ENCODE measurements around the gene FBXO42. TPM values are rescaled to one million over a fixed set of nuclear protein-coding genes. Genes with fewer than 3 reads are reported as not detected.

Gene FBXO42
- total RNA-seq, 1 donor: 18.6 TPM

DNA sequence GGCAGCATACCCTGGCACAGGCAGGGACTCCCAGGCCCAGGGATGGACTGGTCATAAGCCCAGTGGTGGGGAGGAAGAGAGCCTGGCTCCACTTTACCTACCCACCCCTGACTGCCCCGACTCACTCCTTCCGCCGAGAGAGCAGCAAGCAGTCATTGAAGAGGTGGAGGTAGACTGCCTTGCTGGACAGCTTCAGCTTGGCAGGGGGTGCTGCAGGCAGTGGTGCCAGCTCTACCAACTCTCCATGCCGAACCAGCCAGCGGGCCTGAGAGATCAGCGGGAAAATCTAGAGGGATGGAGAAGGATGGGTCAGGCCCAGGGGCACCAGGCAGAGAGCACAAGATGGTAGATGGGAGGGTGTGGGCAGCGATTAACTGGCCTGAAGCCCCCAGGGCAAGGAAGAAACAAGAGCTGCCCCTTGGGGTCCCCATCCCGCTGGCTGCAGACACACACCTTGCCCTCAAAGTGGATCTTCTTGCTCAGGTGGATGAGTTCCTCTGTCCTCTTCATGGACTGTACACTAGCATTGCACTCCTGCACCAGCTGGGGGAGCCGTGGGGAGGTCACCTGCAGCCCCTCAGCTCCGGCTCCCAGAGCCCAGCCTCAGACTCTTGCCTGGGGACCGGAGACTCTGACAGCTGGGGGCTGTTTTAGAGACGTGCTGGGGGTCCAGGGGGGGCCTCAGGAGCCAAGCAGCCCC, 147.5 kb downstream of the FBXO42 start:
- no peak overlapping the region for H3K4me3 ChIP-seq (ENCODE audit: low read depth, low read length)
- no peak for DNase-seq (ENCODE audit: low read depth)
- TF ChIP-seq CTCF (IDR thresholded peaks at IDR 0.05; ENCODE audit: insufficient read depth, low read length): peak; percentile 36

DNA sequence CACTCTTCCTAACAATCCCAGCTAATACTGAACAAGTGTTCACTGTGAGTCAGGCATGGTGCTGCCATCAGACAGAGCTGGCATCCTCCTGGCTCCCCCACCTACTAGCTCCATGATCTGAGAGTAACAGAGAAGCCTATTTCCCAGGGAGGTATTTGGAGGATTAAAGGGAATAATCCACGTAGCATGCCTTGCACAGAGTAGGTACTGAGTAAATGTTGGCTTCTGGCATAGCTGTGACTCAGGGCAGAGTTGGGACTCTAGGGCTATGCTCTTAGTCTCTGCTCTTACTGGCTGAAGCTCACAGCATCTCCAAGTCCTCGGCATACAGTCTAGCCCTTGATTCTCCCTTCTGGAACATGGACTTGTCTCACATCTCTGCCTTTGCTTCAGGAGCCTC, 148.1 kb downstream of the FBXO42 start:
- TF ChIP-seq CTCF (IDR thresholded peaks at IDR 0.05; ENCODE audit: insufficient read depth, low read length): no peak
- no peak for DNase-seq (ENCODE audit: low read depth)
- H3K4me3 ChIP-seq (ENCODE audit: low read depth, low read length): no peak overlapping the region

DNA sequence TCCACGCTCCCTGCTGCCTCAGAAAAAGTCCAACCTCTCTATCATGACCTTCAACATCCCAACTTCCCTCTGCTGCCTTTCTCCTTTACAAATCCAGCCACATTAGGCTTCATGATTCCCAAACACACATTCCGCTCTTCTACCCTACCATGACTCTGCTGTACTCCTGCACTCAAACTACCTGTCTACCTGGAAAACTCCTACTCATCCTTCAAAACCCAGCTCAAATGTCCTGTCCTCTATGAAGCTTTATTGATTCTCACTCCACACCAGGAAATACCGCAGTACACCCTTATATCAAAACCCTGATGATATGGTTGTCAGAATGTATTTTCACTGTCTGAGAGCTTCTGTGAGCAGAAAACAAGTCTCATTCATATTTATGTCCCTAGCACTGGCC, 148.7 kb downstream of the FBXO42 start:
- DNase-seq (ENCODE audit: low read depth): no peak
- no peak for TF ChIP-seq CTCF (IDR thresholded peaks at IDR 0.05; ENCODE audit: insufficient read depth, low read length)
- H3K4me3 ChIP-seq (ENCODE audit: low read depth, low read length): no peak overlapping the region

DNA sequence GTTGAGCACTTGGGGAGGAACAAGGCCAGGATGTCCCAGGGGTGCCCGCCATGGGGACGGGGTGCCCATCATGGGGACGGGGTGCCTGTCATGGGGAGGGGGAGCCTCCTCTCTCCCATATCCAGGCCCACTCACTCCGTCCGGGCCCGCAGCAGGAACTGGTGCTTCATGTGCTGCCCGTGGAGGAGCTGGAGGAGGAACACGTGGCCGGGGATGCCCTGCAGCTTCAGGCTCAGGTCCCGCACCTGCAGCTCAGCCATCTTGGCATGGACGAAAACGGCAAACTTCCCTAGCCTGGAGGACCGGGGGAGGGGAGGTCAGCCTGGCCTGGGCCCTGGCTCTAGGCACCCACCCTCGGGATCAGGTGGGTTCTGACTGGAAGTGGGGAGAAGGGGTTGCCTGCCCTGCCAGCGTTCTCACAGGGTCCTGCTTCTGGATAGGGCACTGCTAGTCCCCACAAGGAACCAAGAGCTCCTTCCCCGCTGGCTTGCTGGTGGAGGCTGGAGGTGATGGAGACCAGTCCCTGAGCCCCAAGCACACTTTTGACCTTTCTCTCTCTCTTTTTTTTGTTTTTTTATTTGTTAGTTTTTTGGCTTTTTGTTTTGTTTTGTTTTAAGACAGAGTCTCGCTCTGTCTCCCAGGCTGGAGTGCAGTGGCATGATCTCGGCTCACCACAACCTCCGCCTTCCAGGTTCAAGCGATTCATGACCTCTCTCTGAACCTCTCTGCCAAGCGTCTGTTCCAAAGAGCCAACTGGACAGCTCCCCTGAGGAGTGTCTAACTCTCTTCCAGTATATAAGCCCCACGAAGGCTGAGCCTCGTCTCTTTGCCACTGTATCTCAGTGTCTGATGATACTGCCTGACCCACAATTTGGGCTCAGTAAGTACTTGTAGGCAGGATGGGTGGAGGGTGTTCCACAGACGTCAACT, 149.7 kb downstream of the FBXO42 start:
- no peak for TF ChIP-seq CTCF (IDR thresholded peaks at IDR 0.05; ENCODE audit: insufficient read depth, low read length)
- H3K4me3 ChIP-seq (ENCODE audit: low read depth, low read length): no peak overlapping the region
- no peak for DNase-seq (ENCODE audit: low read depth)

DNA sequence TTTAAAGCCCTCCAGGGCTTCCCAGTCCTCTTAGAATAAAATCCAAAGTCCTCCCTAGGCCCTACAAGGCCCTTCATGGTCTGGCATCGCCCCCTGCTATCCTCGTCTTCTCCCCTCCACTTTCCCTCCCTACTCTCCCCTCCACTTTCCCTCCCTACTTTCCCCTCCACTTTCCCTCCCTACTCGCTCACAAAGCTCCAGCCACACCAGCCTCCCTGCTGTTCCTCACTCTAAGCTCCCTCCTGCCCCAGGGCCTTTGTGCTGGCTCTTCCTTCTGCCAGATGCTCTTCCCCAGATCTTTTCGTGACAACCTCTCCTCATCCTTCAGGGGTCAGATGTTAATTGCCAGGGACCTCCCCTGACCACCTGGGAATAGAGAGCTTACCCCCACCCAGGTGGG, 152.6 kb downstream of the FBXO42 start:
- no peak for TF ChIP-seq CTCF (IDR thresholded peaks at IDR 0.05; ENCODE audit: insufficient read depth, low read length)
- no peak overlapping the region for H3K4me3 ChIP-seq (ENCODE audit: low read depth, low read length)
- no peak for DNase-seq (ENCODE audit: low read depth)

DNA sequence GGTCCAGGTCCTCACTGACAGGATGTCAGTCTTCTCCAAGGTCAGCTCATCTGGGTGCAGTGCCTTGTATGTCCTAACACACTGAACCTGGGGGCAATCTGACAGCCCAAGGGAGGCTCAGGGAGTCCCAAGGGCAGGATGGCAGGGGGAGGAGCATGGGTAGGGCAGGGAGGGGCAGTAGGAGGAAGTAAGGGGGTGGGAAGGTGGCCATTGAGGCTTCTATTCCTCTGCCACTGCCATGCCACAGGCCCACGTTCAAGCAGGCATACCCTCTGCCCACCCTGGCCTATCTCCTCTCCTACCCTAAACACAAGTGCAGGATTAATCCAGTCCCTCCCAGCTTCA, 153.2 kb downstream of the FBXO42 start:
- no peak for DNase-seq (ENCODE audit: low read depth)
- H3K4me3 ChIP-seq (ENCODE audit: low read depth, low read length): no peak overlapping the region
- no peak for TF ChIP-seq CTCF (IDR thresholded peaks at IDR 0.05; ENCODE audit: insufficient read depth, low read length)

Data from fibroblast of the aortic adventitia (primary cell).